NCI-H446 (cell line): ENCODE data around the gene OXA1L.
"Not testable (repeated sequence)": the region's sequence is repeated elsewhere in the genome, so short reads cannot be mapped to it uniquely, and the experiment has no call there.

Experiments
- DNase-seq, 2 experiments: peaks; one replicate each; lab custom pipeline; 2025; lab: John Stamatoyannopoulos, UW

Gene OXA1L

GRCh38 chr14:22769369-22769768 is 2.9 kb downstream of the OXA1L start:
- DNase-seq = no peak

- DNase-seq = no peak
Observed at GRCh38 chr14:22770481-22771187, 4.1 kb downstream of the OXA1L start.

GRCh38 chr14:22772725-22773124 is 6.2 kb downstream of the OXA1L start:
- no peak for DNase-seq

- no peak for DNase-seq
Observed at GRCh38 chr14:22773162-22774010, 6.9 kb downstream of the OXA1L start.

- DNase-seq = no peak
Observed at GRCh38 chr14:22774011-22774706, 7.7 kb downstream of the OXA1L start.

GRCh38 chr14:22776215-22776614 is 9.7 kb downstream of the OXA1L start:
- no peak for DNase-seq

GRCh38 chr14:22776849-22777248 is 10.4 kb downstream of the OXA1L start:
- DNase-seq = not testable (repeated sequence)

- no peak for DNase-seq
Observed at GRCh38 chr14:22778084-22778483, 11.6 kb downstream of the OXA1L start.

GRCh38 chr14:22780105-22780679 is 13.7 kb downstream of the OXA1L start:
- DNase-seq = no peak

- DNase-seq = no peak
Observed at GRCh38 chr14:22780941-22781300, 14.4 kb downstream of the OXA1L start.

- no peak for DNase-seq
Observed at GRCh38 chr14:22781301-22781991, 15.0 kb downstream of the OXA1L start.

- DNase-seq = no peak
Observed at GRCh38 chr14:22786685-22787084, 20.2 kb downstream of the OXA1L start.

GRCh38 chr14:22791301-22791700 is 24.8 kb downstream of the OXA1L start:
- DNase-seq = no peak

- DNase-seq = no peak
Observed at GRCh38 chr14:22792158-22792557, 25.7 kb downstream of the OXA1L start.

- not testable (repeated sequence) for DNase-seq
Observed at GRCh38 chr14:22793550-22793949, 27.1 kb downstream of the OXA1L start.

- DNase-seq = no peak
Observed at GRCh38 chr14:22793976-22794375, 27.5 kb downstream of the OXA1L start.

- no peak for DNase-seq
Observed at GRCh38 chr14:22794551-22794951, 28.1 kb downstream of the OXA1L start.

- DNase-seq = no peak
Observed at GRCh38 chr14:22796087-22796707, 29.7 kb downstream of the OXA1L start.

GRCh38 chr14:22797017-22797917 is 30.8 kb downstream of the OXA1L start:
- DNase-seq = no peak

- DNase-seq = no peak
Observed at GRCh38 chr14:22798528-22798927, 32.0 kb downstream of the OXA1L start.
